ENCODE data around the gene GPR183.

DNA sequence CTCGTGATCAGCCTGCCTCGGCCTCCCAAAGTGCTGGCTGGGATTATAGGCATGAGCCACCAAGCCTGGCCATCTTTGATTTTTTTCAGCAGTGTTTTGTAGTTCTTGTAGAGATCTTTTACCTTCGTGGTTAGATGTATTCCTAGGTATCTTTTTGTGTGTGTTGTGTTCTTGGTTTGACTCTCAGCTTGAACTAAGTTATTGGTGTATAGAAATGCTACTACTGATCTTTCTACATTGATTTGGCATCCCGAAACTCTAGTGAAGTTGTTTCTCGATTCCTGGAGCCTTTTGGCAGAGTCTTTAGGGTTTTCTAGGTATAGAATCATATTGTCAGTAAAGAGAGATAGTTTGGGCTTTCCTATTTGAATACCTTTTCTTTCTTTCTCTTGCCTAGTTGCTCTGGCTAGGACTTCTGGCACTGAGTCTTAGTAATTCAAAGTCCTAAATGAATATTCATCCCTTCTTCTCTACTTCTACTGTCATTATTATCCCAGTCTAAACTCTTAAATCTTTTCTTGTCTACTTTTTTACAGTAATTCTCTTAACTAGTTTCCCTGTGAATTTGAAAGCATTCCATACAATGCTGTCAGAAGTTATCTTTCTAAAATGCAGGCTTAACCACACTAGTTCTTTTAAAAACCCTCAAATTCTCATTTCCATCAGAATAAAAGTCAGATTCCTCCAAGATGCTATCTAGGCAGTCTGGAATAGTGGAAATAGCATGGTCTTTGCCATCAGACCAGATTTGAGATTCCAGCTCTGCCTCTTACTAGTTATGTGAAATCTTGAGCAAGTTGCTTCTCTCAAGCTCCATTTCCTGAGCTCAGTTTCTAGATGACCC, 56.0 kb downstream of the GPR183 start:
- TF ChIP-seq POLR2AphosphoS5 (IDR thresholded peaks at IDR 0.05; ENCODE audit: low read depth, low read length) = no peak
- TF ChIP-seq, protein P1, sequence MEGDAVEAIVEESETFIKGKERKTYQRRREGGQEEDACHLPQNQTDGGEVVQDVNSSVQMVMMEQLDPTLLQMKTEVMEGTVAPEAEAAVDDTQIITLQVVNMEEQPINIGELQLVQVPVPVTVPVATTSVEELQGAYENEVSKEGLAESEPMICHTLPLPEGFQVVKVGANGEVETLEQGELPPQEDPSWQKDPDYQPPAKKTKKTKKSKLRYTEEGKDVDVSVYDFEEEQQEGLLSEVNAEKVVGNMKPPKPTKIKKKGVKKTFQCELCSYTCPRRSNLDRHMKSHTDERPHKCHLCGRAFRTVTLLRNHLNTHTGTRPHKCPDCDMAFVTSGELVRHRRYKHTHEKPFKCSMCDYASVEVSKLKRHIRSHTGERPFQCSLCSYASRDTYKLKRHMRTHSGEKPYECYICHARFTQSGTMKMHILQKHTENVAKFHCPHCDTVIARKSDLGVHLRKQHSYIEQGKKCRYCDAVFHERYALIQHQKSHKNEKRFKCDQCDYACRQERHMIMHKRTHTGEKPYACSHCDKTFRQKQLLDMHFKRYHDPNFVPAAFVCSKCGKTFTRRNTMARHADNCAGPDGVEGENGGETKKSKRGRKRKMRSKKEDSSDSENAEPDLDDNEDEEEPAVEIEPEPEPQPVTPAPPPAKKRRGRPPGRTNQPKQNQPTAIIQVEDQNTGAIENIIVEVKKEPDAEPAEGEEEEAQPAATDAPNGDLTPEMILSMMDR (IDR thresholded peaks at IDR 0.05 in 2 of 3, conservative IDR thresholded peaks at IDR 0.05 in 1 of 3; ENCODE audit: borderline replicate concordance in 1 of 3, insufficient read depth in 1 of 3, low read depth in 2 of 3, low read length in 2 of 3) = no peak
- no peak for TF ChIP-seq POLR2A (IDR thresholded peaks at IDR 0.05; ENCODE audit: borderline replicate concordance, extremely low read depth, insufficient read depth, insufficient read length)
- TF ChIP-seq RAD21 (IDR thresholded peaks at IDR 0.05; ENCODE audit: low read depth) = no peak
- no peak for TF ChIP-seq SRF (IDR thresholded peaks at IDR 0.05; ENCODE audit: low read depth)
- no peak for TF ChIP-seq CEBPB (IDR thresholded peaks at IDR 0.05; ENCODE audit: low read depth)

Measured in HCT116 (cell line).